NCI-H2196 (cell line): ENCODE measurements around the gene PAPOLB.

Experiments
- DNase-seq: peaks from one replicate; lab custom pipeline; 2025; ENCODE audit not compliant: unreplicated experiment; lab: John Stamatoyannopoulos, UW

PAPOLB gene

GRCh38 chr7:4825081-4825480 lies 36.7 kb downstream of the PAPOLB start:
- DNase-seq = no peak

- no peak for DNase-seq
Observed at GRCh38 chr7:4824120-4824775, 37.6 kb downstream of the PAPOLB start.

GRCh38 chr7:4823441-4824119 lies 38.2 kb downstream of the PAPOLB start:
- DNase-seq = no peak

GRCh38 chr7:4822677-4823076 lies 39.2 kb downstream of the PAPOLB start:
- no peak for DNase-seq

- no peak for DNase-seq
Observed at GRCh38 chr7:4820967-4821471, 40.8 kb downstream of the PAPOLB start.

GRCh38 chr7:4820405-4820966 lies 41.3 kb downstream of the PAPOLB start:
- no peak for DNase-seq

- no peak for DNase-seq
Observed at GRCh38 chr7:4819560-4820404, 42.0 kb downstream of the PAPOLB start.

- DNase-seq = no peak
Observed at GRCh38 chr7:4818000-4818794, 43.6 kb downstream of the PAPOLB start.

- DNase-seq = no peak
Observed at GRCh38 chr7:4817178-4817901, 44.5 kb downstream of the PAPOLB start.

- no peak for DNase-seq
Observed at GRCh38 chr7:4816419-4817080, 45.3 kb downstream of the PAPOLB start.

- DNase-seq = no peak
Observed at GRCh38 chr7:4815609-4816418, 46.0 kb downstream of the PAPOLB start.

GRCh38 chr7:4815121-4815520 lies 46.7 kb downstream of the PAPOLB start:
- no peak for DNase-seq

- no peak for DNase-seq
Observed at GRCh38 chr7:4814433-4814832, 47.4 kb downstream of the PAPOLB start.

GRCh38 chr7:4809666-4810065 lies 52.2 kb downstream of the PAPOLB start:
- no peak for DNase-seq

- DNase-seq = no peak
Observed at GRCh38 chr7:4809091-4809591, 52.7 kb downstream of the PAPOLB start.

- DNase-seq = no peak
Observed at GRCh38 chr7:4808565-4808964, 53.3 kb downstream of the PAPOLB start.

- no peak for DNase-seq
Observed at GRCh38 chr7:4808026-4808425, 53.8 kb downstream of the PAPOLB start.
